Measurements from ENCODE around the gene TMEM147.

- TF ChIP-seq JUND (IDR thresholded peaks at IDR 0.05): no peak
- TF ChIP-seq GABPA (IDR thresholded peaks at IDR 0.05 in 1 of 2, conservative IDR thresholded peaks at IDR 0.05 in 1 of 2): no peak
- TF ChIP-seq CTCF (IDR thresholded peaks at IDR 0.05; ENCODE audit: low read depth, low read length, missing input control): no peak
- no peak for TF ChIP-seq EGR1 (IDR thresholded peaks at IDR 0.05; ENCODE audit: low read depth in 2 of 2)
- TF ChIP-seq RXRA (IDR thresholded peaks at IDR 0.05): no peak
- TF ChIP-seq TAF1 (conservative IDR thresholded peaks at IDR 0.05): no peak
- TF ChIP-seq SP1 (IDR thresholded peaks at IDR 0.05): no peak
- no peak for TF ChIP-seq ATF3 (IDR thresholded peaks at IDR 0.05)
- no peak for TF ChIP-seq MAX (IDR thresholded peaks at IDR 0.05)
These were observed 40.4 kb downstream of the TMEM147 start, which contains the start of gene PMIS2 for GRCh38 chr19:35585848-35586247.
